ENCODE data around the gene KRT81.

Gene KRT81

GRCh38 chr12:52324153-52324444 lies 32.8 kb upstream of the KRT81 start:
- no peak for TF ChIP-seq CTCF (IDR thresholded peaks at IDR 0.05; ENCODE audit: low read length)
- no peak for TF ChIP-seq EZH2 (IDR thresholded peaks at IDR 0.05; ENCODE audit: borderline replicate concordance, low read length)
- no peaks in the 10 kb centered on the region for H3K9me3 ChIP-seq (ENCODE audit: low read length)
- no peak overlapping the region for H3K4me2 ChIP-seq (ENCODE audit: low read length)
- H3K27ac ChIP-seq (ENCODE audit: low read depth, low read length, poor library complexity, severe bottlenecking) = no peak overlapping the region
- H3K9ac ChIP-seq (ENCODE audit: low read length) = no peak overlapping the region
- no peaks in the 10 kb centered on the region for H3K9me2 ChIP-seq (ENCODE audit: low read depth, low read length)
- H3K4me1 ChIP-seq (ENCODE audit: insufficient read depth, low read length, severe bottlenecking) = no peaks in the 10 kb centered on the region
- no peaks in the 10 kb centered on the region for H3K79me2 ChIP-seq (ENCODE audit: insufficient read depth, low read length)
- no peak overlapping the region for H2AFZ ChIP-seq (ENCODE audit: low read length)
- H3F3A ChIP-seq (ENCODE audit: insufficient read depth, low read length) = no peaks in the 10 kb centered on the region
- H4K20me1 ChIP-seq (ENCODE audit: insufficient read depth, low read length) = no peaks in the 10 kb centered on the region
- 0 out of 2 replicates have a peak, but pooled peaks cover 15% of the 10 kb centered on the region for H3K27me3 ChIP-seq (ENCODE audit: insufficient read depth, low read length)
- H3K36me3 ChIP-seq (ENCODE audit: insufficient read depth, low read length) = no peaks in the 10 kb centered on the region
- H3K4me3 ChIP-seq (ENCODE audit: low read depth, low read length, poor library complexity, severe bottlenecking) = no peak overlapping the region

- Histone ChIP-seq H3K27me3 (ENCODE audit: insufficient read depth, low read length) (0 out of 2 replicates have a peak, but pooled peaks cover 19% of the 10 kb centered on the region), H4K20me1 (ENCODE audit: insufficient read depth, low read length) (no peaks in the 10 kb centered on the region), H3K9ac (ENCODE audit: low read length) (no peak overlapping the region), H2AFZ (ENCODE audit: low read length) (no peak overlapping the region), H3K79me2 (ENCODE audit: insufficient read depth, low read length) (no peaks in the 10 kb centered on the region), H3K36me3 (ENCODE audit: insufficient read depth, low read length) (no peaks in the 10 kb centered on the region), H3K4me2 (ENCODE audit: low read length) (no peak overlapping the region), H3K9me3 (ENCODE audit: low read length) (no peaks in the 10 kb centered on the region), H3F3A (ENCODE audit: insufficient read depth, low read length) (no peaks in the 10 kb centered on the region), H3K9me2 (ENCODE audit: low read depth, low read length) (no peaks in the 10 kb centered on the region), H3K4me1 (ENCODE audit: insufficient read depth, low read length, severe bottlenecking) (no peaks in the 10 kb centered on the region), H3K27ac (ENCODE audit: low read depth, low read length, poor library complexity, severe bottlenecking) (no peak overlapping the region), H3K4me3 (ENCODE audit: low read depth, low read length, poor library complexity, severe bottlenecking) (no peak overlapping the region)
- TF ChIP-seq CTCF (IDR thresholded peaks at IDR 0.05; ENCODE audit: low read length) = no peak
- no peak for TF ChIP-seq EZH2 (IDR thresholded peaks at IDR 0.05; ENCODE audit: borderline replicate concordance, low read length)
These were observed 32.2 kb upstream of the KRT81 start for GRCh38 chr12:52323416-52324152.

- Histone ChIP-seq H3K9me2 (ENCODE audit: low read depth, low read length) (no peaks in the 10 kb centered on the region), H4K20me1 (ENCODE audit: insufficient read depth, low read length) (no peaks in the 10 kb centered on the region), H3F3A (ENCODE audit: insufficient read depth, low read length) (no peaks in the 10 kb centered on the region), H3K9me3 (ENCODE audit: low read length) (no peaks in the 10 kb centered on the region), H3K27me3 (ENCODE audit: insufficient read depth, low read length) (0 out of 2 replicates have a peak, but pooled peaks cover 15% of the 10 kb centered on the region), H3K4me2 (ENCODE audit: low read length) (no peak overlapping the region), H3K79me2 (ENCODE audit: insufficient read depth, low read length) (no peaks in the 10 kb centered on the region), H3K9ac (ENCODE audit: low read length) (no peak overlapping the region), H3K27ac (ENCODE audit: low read depth, low read length, poor library complexity, severe bottlenecking) (no peak overlapping the region), H3K36me3 (ENCODE audit: insufficient read depth, low read length) (no peaks in the 10 kb centered on the region), H3K4me3 (ENCODE audit: low read depth, low read length, poor library complexity, severe bottlenecking) (no peak overlapping the region), H2AFZ (ENCODE audit: low read length) (no peak overlapping the region), H3K4me1 (ENCODE audit: insufficient read depth, low read length, severe bottlenecking) (no peaks in the 10 kb centered on the region)
- TF ChIP-seq CTCF (IDR thresholded peaks at IDR 0.05; ENCODE audit: low read length) = no peak
- no peak for TF ChIP-seq EZH2 (IDR thresholded peaks at IDR 0.05; ENCODE audit: borderline replicate concordance, low read length)
These were observed 31.7 kb upstream of the KRT81 start for GRCh38 chr12:52323001-52323400.

Data from OCI-LY1 (cell line).